ENCODE results near the gene PI4KA. TPM values are rescaled to one million over a fixed set of nuclear protein-coding genes. Genes with fewer than 3 reads are reported as not detected.

Gene PI4KA
- total RNA-seq, 1 donor from 2014 or later = 79.1 TPM

GRCh38 chr22:20670457-20671261 is 188.0 kb downstream of the PI4KA start:
- peak; percentile 67 for DNase-seq (ENCODE audit: low spot score)

- peak; percentile 57 for DNase-seq (ENCODE audit: low spot score)
These were observed 188.7 kb downstream of the PI4KA start for GRCh38 chr22:20669884-20670283.

GRCh38 chr22:20669471-20669870 is 189.1 kb downstream of the PI4KA start:
- DNase-seq (ENCODE audit: low spot score) = peak; percentile 64

- DNase-seq (ENCODE audit: low spot score) = peak; percentile 65
These were observed 189.8 kb downstream of the PI4KA start for GRCh38 chr22:20668769-20669168.

GRCh38 chr22:20668226-20668625 is 190.4 kb downstream of the PI4KA start:
- peak; percentile 55 for DNase-seq (ENCODE audit: low spot score)

GRCh38 chr22:20667548-20667947 is 191.1 kb downstream of the PI4KA start:
- peak; percentile 14 for DNase-seq (ENCODE audit: low spot score)

- no peak for DNase-seq (ENCODE audit: low spot score)
These were observed 192.1 kb downstream of the PI4KA start for GRCh38 chr22:20666560-20666959.

- DNase-seq (ENCODE audit: low spot score) = no peak
These were observed 194.0 kb downstream of the PI4KA start for GRCh38 chr22:20664594-20664959.

GRCh38 chr22:20663941-20664593 is 194.5 kb downstream of the PI4KA start:
- DNase-seq (ENCODE audit: low spot score) = peak; percentile 53

- DNase-seq (ENCODE audit: low spot score) = no peak
These were observed 195.3 kb downstream of the PI4KA start for GRCh38 chr22:20663137-20663828.

GRCh38 chr22:20662524-20663036 is 196.0 kb downstream of the PI4KA start:
- DNase-seq (ENCODE audit: low spot score) = peak; percentile 4

- no peak for DNase-seq (ENCODE audit: low spot score)
These were observed 197.1 kb downstream of the PI4KA start for GRCh38 chr22:20661473-20661872.

GRCh38 chr22:20660441-20661054 is 198.1 kb downstream of the PI4KA start:
- no peak for DNase-seq (ENCODE audit: low spot score)

GRCh38 chr22:20659920-20660319 is 198.7 kb downstream of the PI4KA start:
- DNase-seq (ENCODE audit: low spot score) = no peak

- no peak for DNase-seq (ENCODE audit: low spot score)
These were observed 199.4 kb downstream of the PI4KA start for GRCh38 chr22:20659258-20659657.

- no peak for DNase-seq (ENCODE audit: low spot score)
These were observed 200.0 kb downstream of the PI4KA start for GRCh38 chr22:20658433-20659222.

- DNase-seq (ENCODE audit: low spot score) = no peak
These were observed 200.6 kb downstream of the PI4KA start for GRCh38 chr22:20657963-20658362.
